Renal cortex interstitium (tissue), 11 donors: Measurements from ENCODE around the gene ORMDL1. TPM values are rescaled to one million over a fixed set of nuclear protein-coding genes. Genes with fewer than 3 reads are reported as not detected.
"Not testable (repeated sequence)": the region's sequence is repeated elsewhere in the genome, so short reads cannot be mapped to it uniquely, and the experiment has no call there.

Experiments used
- DNase-seq, 11 donors: peaks; one replicate each; pipeline ENCODE4 v3.0.0-alpha.2; 2013; ENCODE audit warnings: low read depth in 9 of 11, low spot score in 4 of 11; ENCODE audit errors: extremely low read depth in 1 of 11
- polyA plus RNA-seq, 3 donors: library from polyadenylated mRNA; unstranded; fragments of 120-200 nt; gene quantifications; one replicate each; pipeline ENCODE4 v1.2.1, GENCODE V29; 2013; ENCODE audit not compliant: insufficient read length in 3 of 3

Gene ORMDL1
- polyA plus RNA-seq, 3 donors = 82.8 to 113 (median 108) TPM

GRCh38 chr2:189799030-189799331, 14.8 kb upstream of the ORMDL1 start:
- DNase-seq = no peak

GRCh38 chr2:189798312-189799029, 14.3 kb upstream of the ORMDL1 start:
- peak in 3 of 11 donors; percentile 14 to 20 (median 18) for DNase-seq

DNA sequence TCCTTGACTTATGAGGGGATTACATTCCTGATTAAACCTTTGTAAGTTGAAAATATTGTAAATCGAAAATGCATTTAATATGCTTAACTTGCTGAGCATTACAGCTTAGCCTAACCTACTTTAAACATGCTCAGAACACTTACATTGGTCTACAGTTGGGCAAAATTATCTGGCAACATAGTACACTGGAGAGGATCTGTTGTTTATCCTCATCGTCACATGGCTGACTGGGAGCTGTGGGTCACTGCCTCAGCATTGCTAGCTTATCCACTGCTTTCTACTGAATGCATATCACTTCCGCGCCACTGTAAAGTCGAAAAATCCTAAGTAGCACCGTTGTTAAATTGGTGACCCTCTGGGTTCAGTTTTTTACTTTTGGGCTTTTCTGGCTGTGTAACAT, 13.8 kb upstream of the ORMDL1 start:
- no peak for DNase-seq

DNA sequence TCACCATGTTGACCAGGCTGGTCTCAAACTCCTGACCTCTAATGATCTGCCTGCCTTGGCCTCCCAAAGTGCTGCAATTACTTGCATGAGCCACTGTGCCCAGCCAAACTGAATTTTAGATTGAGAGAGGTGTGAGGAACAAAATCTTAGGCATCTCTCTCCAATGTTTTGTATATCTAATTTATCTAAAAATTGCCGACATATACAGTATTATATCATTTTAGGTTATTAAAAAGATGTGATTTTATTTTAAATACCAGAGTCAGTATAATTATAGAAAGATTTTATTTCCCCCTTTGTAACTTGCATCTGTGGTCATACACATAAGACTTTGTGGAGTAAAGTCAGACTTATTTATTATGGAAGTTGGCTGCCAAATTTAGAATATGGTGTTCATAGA, 10.2 kb upstream of the ORMDL1 start:
- no peak for DNase-seq

DNA sequence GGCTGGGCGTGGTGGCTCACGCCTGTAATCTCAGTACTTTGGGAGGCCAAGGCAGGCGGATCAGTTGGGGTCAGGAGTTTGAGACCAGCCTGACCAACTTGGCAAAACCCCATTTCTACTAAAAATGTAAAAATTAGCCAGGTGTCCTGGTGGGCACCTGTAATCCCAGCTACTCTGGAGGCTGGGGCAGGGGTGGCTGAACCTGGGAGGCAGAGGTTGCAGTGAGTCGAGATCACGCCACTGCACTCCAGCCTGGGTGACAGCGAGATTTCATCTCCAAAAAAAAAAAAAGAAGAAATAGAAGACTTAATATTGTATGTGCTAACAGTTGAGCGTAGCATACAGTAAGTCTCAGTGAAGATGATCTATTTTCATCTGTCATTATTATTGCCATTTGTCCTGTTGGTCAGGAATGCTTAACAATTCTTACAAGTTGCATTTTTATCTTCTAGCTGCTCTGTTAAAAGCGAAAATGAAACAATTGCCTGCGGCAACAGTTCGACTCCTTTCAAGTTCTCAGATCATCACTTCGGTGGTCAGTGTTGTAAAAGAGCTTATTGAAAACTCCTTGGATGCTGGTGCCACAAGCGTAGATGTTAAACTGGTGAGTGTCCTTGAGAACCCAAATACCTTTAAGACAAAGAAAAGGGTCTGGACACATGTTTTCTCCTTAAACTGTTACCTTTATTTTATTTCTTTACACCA, 7.4 kb upstream of the ORMDL1 start:
- DNase-seq = no peak

GRCh38 chr2:189783451-189783926, 650 bp downstream of the ORMDL1 start:
- DNase-seq = peak in 10 of 11 donors; percentile 13 to 55 (median 27)

GRCh38 chr2:189782221-189782671, 1.9 kb downstream of the ORMDL1 start:
- no peak for DNase-seq

DNA sequence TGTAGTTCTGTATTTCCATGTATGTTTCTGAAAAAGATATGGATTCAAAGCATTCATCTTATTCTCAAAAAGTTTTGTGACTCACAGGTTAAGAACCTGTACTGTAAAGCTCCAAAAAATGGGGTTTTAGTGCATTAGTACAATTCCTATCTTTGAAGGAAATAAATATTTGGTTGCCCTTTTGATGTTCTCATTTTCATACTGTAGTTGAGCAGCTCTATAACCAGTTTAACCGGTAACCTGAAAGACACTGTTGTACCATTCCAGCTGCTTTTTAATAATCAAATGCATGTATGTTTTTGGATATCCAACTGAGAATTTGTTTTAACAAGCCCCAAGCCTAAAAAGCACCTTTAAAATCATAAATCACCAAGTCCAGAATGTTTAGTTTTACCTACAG, 11.9 kb downstream of the ORMDL1 start:
- no peak for DNase-seq

GRCh38 chr2:189770590-189771322, 13.4 kb downstream of the ORMDL1 start:
- no peak for DNase-seq

- no peak for DNase-seq
These were observed 20.1 kb downstream of the ORMDL1 start for GRCh38 chr2:189763908-189764661.

- peak; percentile 85 to 95 (median 92) for DNase-seq
These were observed 21.4 kb downstream of the ORMDL1 start, which contains the start of gene OSGEPL1 for GRCh38 chr2:189762551-189763298. OSGEPL1 (minus strand) TSS chr2:189762792; CDS start chr2:189761640, 1,152 bp downstream.

DNA sequence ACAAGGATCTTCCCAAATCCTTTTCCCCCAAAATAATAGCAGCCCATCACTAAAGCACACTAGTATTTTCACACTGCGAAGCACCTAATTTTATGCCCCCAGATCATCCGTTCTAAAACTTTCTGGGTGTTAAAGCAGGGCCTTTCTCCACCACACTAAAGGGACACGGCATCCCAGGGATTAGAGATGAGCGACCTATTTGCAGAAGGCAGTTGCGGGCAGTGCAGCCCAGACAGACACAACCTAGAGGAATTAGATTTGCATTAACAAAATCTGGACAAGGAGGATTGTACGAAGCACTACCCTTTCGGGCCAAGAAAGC, 21.9 kb downstream of the ORMDL1 start:
- DNase-seq = peak in 1 of 11 donors; percentile 15

GRCh38 chr2:189760154-189760553, 24.0 kb downstream of the ORMDL1 start:
- not testable (repeated sequence) for DNase-seq

DNA sequence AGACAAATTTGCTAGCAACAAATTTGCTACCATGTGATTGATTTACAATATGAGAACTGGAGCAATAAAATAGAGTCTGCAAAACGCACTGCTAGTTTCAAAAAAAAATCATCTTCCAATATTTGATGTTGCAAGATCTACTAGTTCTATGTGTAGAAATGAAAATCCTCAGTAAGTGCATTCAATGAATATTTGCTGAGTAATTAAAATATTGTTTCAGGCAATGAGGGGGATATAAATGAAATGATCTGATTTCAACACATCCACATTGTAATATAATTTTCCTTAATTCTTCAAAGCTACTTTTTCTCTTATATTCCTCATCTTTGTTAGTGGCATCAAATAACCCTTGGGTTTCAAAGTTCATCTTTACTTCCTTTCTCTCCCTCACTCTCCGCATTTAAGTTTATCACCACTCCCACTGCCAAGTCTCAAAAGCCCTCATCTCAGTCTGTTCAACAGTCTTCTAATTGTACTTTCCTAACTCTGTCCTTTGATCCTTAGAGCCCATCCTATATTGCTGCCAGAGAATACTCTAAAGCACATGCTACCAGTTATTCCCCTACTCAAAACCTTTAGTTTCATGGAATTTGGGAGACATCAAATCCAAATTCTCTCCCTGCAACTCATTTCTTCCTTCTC, 27.7 kb downstream of the ORMDL1 start:
- no peak for DNase-seq

DNA sequence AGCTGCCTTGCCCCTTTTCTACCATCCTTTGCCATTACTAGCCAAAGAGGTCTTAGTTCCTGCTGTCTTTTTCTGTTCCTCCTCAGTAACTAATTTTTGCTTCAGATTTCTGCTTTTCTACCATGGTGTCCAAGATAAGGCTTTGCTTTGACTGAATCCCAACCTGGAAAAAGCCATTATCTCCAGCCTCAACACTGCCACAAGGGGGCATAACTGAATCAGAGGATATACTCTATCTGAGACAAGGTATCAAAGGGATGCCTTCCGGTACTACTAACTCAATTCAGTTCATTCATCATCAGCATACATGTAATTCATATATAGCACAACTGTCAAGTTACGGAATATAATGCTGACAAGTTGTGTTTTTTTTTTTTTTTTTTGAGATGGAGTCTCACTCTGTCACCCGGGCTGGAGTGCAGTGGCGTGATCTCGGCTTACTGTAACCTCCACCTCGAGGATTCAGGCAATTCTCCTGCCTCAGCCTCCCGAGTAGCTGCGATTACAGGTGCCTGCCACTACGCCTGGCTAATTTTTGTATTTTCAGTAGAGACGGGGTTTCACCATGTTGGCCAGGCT, 33.0 kb downstream of the ORMDL1 start:
- DNase-seq = peak in 2 of 11 donors; percentile 10 to 11

DNA sequence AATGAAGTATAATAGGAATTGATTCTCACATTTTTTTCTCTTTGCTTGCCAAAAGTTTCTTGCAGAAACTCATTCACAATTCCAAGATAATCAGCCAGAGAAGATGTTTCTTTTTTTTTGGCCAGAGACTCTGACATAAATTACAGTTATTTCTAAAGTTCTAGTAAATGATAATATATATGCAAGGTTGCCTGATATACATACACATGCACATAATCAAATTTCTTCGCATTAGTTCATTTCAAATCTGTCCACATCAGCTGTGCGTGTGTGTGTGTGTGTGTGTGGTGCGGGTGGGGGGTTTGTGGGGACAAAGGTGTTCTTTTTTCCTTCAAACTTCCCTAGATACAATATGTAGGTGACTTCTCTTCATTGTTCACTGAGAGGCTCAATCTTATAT, 54.7 kb downstream of the ORMDL1 start:
- DNase-seq = no peak

GRCh38 chr2:189726849-189727248, 57.3 kb downstream of the ORMDL1 start:
- no peak for DNase-seq

DNA sequence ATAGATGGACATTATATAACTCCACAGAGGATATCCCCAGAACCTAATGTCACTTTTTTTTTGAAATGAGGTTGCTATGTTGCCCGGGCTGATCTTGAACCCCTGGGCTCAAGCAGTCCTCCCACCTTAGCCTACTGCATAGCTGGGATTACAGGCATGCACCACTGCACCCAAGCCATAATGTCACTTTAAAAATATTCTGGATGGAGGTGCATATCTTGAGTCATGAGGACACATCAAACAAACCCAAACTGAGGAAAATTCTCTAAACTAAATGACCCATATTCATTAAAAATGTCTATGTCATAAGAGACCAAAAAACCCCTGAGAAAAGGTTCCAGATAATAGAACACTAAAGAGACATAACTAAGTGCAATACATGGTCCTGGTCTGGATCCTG, 57.9 kb downstream of the ORMDL1 start:
- no peak for DNase-seq
